GM12892 (cell line): ENCODE measurements around the gene CNTNAP2.

Experiments
- POLR2A ChIP-seq: IDR thresholded peaks from 2 replicates; pipeline ENCODE4 v1.6.1; 2011; ENCODE audit warnings: low read depth, low read length, control low read depth
- POLR2AphosphoS5 ChIP-seq: IDR thresholded peaks from 2 replicates; pipeline ENCODE4 v1.6.1; 2011; ENCODE audit warnings: low read depth, low read length, control low read depth
- TAF1 ChIP-seq: IDR thresholded peaks from 2 replicates; pipeline ENCODE4 v1.6.1; 2011; ENCODE audit warnings: low read depth, mild to moderate bottlenecking, control low read depth, low read length, borderline replicate concordance

GRCh38 chr7:148397985-148398384 lies 2281.4 kb downstream of the CNTNAP2 start:
- TF ChIP-seq POLR2A (no peak), POLR2AphosphoS5 (no peak), TAF1 (no peak)
